ENCODE results near the gene MAP2K7.

DNA sequence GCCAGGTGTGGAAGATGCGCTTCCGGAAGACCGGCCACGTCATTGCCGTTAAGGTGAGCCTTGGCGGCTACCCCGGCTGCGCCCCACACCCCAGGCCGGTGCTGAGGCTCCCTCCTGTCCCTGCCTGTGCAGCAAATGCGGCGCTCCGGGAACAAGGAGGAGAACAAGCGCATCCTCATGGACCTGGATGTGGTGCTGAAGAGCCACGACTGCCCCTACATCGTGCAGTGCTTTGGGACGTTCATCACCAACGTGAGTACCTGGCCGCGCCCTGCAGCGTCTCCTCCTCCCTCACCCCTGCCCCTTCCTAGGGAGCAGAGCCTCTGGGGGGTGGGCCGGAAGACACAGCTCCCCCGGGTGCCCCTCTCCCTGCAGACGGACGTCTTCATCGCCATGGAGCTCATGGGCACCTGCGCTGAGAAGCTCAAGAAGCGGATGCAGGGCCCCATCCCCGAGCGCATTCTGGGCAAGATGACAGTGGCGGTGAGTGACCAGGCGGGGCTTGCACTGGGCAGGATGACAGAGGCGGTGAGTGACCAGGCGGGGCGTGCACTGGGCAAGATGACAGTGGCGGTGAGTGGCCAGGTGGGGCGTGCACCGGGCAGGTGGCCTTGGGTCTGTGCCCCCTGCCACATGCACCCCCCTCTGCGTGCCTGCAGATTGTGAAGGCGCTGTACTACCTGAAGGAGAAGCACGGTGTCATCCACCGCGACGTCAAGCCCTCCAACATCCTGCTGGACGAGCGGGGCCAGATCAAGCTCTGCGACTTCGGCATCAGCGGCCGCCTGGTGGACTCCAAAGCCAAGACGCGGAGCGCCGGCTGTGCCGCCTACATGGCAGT is 6.9 kb downstream of the MAP2K7 start:
- no peak for TF ChIP-seq POLR2A (IDR thresholded peaks at IDR 0.05)
- TF ChIP-seq, protein P1, sequence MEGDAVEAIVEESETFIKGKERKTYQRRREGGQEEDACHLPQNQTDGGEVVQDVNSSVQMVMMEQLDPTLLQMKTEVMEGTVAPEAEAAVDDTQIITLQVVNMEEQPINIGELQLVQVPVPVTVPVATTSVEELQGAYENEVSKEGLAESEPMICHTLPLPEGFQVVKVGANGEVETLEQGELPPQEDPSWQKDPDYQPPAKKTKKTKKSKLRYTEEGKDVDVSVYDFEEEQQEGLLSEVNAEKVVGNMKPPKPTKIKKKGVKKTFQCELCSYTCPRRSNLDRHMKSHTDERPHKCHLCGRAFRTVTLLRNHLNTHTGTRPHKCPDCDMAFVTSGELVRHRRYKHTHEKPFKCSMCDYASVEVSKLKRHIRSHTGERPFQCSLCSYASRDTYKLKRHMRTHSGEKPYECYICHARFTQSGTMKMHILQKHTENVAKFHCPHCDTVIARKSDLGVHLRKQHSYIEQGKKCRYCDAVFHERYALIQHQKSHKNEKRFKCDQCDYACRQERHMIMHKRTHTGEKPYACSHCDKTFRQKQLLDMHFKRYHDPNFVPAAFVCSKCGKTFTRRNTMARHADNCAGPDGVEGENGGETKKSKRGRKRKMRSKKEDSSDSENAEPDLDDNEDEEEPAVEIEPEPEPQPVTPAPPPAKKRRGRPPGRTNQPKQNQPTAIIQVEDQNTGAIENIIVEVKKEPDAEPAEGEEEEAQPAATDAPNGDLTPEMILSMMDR (IDR thresholded peaks at IDR 0.05), result no peak

Measured in lower leg skin (tissue), 3 donors.